NCI-H2196 (cell line): ENCODE measurements around the gene ADCK2.
"Not testable (repeated sequence)": the region's sequence is repeated elsewhere in the genome, so short reads cannot be mapped to it uniquely, and the experiment has no call there.

ENCODE experiments used
- DNase-seq: peaks from one replicate; lab custom pipeline; 2025; ENCODE audit not compliant: unreplicated experiment; lab: John Stamatoyannopoulos, UW

ADCK2 gene

DNA sequence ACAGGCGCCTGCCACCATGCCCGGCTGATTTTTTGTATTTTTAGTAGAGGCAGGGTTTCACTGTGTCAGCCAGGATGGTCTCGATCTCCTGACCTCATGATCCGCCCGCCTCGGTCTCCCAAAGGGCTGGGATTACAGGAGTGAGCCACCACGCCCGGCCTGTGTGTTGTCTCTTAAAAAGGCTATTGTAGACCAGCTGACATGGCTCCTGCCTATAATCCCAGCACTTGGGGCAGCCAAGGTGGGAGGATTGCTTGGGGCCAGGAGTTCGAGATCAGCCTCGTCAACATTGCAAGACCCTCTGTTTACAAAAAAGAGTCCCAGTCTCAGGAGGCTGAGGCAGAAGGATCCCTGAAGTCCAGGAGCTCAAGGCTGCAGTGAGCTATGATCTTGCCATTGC, 21.1 kb downstream of the ADCK2 start:
- DNase-seq, result not testable (repeated sequence)

DNA sequence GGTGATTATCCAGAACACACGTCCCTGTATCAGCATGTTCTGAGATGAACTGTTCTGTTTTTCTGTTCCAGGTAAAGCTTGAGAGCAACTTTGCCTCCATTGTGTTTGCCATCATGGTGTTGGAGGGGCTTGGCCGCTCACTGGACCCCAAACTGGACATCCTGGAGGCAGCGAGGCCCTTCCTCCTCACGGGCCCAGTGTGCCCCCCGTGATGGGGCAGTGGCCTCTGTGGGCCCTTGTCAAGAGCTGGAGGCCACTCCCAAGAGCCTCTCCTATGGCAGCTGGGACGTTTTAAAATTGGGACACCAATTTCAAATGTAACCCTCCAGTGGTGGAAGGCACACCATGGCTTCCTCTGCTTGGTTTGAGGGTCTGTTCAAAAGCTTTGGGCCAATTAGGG, 21.8 kb downstream of the ADCK2 start:
- DNase-seq, result no peak

GRCh38 chr7:140695381-140695780, 22.6 kb downstream of the ADCK2 start:
- no peak for DNase-seq

GRCh38 chr7:140696024-140696679, 23.4 kb downstream of the ADCK2 start:
- peak; percentile 96 for DNase-seq

DNA sequence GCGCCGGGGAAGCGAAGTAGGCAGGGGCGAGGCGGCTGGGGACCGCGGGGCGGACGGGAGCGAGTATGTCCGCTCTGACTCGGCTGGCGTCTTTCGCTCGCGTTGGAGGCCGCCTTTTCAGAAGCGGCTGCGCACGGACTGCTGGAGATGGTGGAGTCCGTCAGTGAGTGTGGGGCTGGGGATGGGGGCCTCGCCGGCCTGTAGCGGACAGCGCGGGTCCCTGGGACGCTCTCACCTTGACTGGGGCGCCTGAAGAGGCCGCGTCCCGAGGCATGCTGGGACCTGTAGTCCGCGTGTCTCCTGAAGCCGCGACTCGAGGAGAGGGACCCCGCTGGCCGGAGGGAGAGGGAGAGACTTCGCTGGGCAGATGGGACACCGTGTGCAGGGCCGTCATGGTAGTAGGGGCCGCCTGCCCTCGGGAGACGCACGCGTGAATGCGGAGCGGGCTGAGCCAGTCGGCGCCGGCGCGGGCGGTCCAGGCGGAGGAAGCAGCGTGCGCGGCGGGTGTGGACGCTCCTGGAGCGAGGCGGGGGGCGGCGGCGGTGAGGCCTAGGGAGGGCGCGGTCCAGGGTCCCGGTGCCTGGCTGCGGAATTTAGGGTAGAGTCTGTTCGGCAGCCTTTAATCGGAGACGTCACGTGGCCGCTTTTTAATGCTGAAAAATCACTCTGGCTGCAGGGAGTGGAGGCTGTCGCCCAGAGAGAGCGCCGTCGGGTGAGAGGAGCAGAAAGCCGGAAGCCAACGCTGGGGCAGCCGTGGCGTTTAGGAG, 24.1 kb downstream of the ADCK2 start, which contains the start of gene NDUFB2:
TSS of gene NDUFB2 (plus strand) at position 29 of the 767 bp plus-strand sequence. CDS start at position 66, 37 bp downstream.
- peak; percentile 81 for DNase-seq

- no peak for DNase-seq
Observed at GRCh38 chr7:140697447-140698143, 24.9 kb downstream of the ADCK2 start.

DNA sequence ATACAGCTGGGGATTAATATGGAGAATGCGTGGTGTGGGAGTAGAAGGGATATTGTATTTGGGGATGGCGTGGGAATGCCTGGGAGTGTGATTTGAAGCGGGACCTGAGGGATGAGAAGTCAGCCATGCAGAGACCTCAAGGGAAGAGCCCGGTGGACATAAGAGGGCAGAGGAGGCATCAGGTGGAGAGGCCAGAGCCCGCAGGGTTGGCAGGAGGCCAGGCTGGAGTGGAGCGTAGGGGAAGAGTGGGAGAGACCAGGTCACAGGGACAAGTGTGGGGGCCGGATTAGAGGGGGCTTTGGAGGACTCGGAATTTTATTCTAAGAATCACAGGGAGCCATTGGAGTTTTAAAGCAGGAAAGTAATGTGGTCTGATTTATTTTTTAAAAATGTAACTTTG, 25.7 kb downstream of the ADCK2 start:
- DNase-seq, result no peak

DNA sequence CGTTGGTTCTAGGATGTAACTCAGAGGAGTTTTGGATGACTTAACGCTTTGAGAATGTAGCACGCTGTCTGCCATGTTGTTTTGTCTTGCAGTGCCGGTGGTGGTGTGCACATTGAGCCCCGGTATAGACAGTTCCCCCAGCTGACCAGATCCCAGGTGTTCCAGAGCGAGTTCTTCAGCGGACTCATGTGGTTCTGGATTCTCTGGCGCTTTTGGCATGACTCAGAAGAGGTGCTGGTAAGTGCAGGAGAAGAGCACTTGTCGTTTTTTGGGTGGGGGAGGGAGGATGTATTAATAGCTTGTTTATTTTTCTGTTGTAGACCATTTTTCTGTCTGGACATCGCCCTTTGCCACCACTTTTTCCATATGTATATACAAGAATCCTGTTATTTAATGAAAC, 30.0 kb downstream of the ADCK2 start:
- DNase-seq, result no peak

DNA sequence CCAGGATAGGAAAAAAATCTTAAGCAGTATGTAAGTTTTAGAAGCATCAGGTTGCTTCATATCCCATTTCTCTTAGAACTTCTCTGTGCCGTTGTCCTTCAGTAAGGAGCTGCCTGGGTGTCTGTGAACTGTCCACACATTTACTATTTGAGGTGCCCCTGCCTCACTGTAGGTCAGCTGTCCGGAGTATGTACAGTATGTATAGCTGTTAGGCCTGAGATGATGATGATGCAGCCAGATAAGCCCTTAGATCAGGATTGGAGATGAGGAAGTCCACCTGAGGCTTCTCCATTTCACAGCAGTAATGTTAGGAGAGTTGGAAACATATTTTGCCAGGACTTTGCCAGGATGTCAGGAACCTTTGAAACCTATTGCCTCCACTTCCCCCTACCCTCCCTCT, 31.5 kb downstream of the ADCK2 start:
- no peak for DNase-seq

DNA sequence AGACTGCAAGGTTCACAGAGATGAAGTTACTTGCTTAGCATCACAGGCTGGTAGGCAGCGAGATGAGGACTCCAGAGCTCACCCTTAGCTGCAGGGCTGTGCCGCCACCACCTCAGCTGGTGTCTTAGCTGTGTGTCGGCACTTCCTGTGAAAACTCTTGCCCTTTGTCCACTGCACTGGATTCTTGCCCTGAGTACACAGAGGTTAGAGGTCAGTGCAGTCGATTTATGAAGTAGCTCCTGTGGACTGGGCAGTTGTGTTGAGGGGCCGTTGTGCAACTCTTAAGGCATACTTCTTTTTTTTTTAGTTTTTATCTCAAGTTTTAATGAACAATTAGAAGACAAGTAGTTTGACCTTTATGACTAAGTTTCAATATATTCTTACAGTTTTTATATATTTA, 34.4 kb downstream of the ADCK2 start:
- DNase-seq, result no peak

DNA sequence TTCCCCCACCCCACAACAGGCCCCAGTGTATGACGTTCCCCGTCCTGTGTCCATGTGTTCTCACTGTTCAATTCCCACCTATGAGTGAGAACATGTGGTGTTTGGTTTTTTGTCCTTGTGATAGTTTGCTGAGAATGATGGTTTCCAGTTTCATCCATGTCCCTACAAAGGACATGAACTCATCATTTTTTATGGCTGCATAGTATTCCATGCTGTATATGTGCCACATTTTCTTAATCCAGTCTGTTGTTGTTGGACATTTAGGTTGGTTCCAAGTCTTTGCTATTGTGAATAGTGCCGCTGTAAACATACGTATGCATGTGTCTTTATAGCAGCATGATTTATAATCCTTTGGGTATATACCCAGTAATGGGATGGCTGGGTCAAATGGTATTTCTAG, 36.0 kb downstream of the ADCK2 start:
- not testable (repeated sequence) for DNase-seq

DNA sequence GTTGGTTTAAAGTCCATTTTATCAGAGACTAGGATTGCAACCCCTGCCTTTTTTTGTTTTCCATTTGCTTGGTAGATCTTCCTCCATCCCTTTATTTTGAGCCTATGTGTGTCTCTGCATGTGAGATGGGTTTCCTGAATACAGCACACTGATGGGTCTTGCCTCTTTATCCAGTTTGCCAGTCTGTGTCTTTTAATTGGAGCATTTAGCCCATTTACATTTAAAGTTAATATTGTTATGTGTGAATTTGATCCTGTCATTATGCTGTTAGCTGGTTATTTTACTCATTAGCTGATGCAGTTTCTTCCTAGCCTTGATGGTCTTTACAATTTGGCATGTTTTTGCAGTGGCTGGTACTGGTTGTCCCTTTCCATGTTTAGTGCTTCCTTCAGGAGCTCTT, 39.6 kb downstream of the ADCK2 start:
- not testable (repeated sequence) for DNase-seq

DNA sequence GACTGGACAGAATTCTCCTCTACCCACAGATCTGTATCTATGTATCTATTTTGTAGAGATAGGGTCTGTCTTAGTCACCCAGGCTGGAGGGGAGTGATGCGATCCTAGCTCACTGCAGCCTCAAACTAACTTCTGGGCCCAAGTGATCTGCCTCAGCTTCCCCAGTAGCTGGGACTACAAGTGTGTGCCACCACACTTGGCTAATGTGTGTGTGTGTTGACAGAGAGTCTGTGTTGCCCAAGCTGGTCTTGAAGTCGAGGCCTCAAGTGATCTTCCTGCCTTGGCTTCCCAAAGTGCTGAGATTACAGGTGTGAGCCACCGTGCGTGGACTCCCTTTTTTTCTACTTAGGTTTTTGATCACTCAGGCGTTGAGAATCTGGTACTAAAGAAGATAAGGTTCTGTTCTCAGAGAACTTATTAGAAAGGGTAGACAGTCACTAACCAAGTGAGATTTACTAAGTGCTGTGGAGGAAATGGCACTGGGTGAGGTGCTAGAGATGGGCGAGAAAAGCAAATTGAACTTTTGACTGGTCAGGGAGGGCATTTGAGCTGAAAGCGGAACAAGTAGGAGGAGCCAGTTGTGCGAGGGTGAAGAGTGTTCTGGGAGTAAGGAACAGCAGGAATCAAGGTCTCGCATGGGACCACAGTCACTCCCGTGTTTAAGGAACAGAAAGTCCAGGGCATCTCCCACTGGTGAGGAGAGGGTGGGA, 41.7 kb downstream of the ADCK2 start:
- no peak for DNase-seq

GRCh38 chr7:140719721-140720120, 47.0 kb downstream of the ADCK2 start:
- peak; percentile 16 for DNase-seq

GRCh38 chr7:140722254-140722653, 49.5 kb downstream of the ADCK2 start:
- DNase-seq, result no peak

- no peak for DNase-seq
Observed at GRCh38 chr7:140723006-140723405, 50.3 kb downstream of the ADCK2 start.

DNA sequence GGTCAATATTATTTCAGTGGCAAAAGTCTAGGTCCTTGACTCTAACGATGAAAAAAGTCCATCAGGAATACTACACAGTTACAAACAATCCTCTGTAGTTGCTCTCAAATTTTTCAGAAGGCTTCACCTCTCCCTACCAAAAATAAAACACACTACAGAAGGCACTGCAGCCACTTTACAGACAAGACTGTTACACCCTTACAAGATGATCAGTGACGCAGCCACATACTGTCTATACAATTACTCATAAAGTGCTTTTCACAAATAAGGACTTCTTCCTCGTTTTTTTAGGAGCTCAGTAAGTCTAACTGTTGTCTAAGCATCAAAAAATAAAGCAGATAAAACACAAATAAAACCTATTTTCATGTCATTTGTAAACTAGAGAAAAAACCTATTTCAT, 50.8 kb downstream of the ADCK2 start:
- DNase-seq, result no peak

DNA sequence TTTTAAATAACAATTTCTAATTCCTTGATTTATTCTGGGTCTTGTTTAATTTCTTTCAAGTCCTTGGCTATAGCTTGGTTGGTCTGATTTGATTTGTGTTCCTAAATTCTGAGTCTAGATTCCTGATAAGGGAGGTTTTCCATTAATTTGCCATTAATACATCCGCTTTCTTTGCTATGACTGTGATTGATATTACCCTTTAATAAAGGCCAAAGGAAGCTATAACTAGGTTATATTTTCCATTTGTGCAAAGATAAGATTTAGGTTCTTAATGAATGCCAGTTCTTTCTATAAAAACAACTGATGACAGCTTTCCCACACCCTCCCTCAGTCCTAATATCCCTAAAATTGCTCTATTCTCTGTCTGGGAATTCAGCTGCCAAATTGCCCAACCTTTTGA, 52.0 kb downstream of the ADCK2 start:
- DNase-seq, result no peak

DNA sequence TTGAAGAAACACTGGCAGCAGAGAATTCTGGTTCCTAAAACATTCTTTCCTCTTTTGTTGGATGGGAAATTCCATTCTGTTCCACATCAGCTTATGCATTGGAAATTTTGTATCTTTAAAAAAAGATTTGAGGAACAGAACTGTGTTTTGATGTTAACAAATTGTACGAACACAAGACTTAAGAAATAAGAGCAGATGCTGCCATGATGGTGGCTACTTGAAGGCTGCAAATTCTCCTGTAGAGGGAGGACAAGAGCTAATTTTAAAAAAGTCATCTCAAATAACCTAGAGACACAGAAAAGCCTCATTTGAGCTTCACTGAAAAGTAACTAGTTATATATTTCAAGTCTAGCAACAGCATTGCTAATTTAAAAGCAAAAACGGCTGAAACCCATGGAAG, 53.5 kb downstream of the ADCK2 start:
- DNase-seq, result peak; percentile 9

- no peak for DNase-seq
Observed at GRCh38 chr7:140732416-140732815, 59.7 kb downstream of the ADCK2 start.

- DNase-seq, result no peak
Observed at GRCh38 chr7:140734096-140734495, 61.4 kb downstream of the ADCK2 start.
